Kidney epithelial cell (primary cell): Measurements from ENCODE around the gene CLPSL2. TPM values are rescaled to one million over a fixed set of nuclear protein-coding genes. Genes with fewer than 3 reads are reported as not detected.

ENCODE experiments used
- DNase-seq: peaks from one replicate; pipeline ENCODE4 v3.0.0-alpha.2; 2010; ENCODE audit warnings: low read depth
- H3K27me3 ChIP-seq: 2 replicates; pipeline ENCODE4 v1.6.0; 2011; ENCODE audit warnings: low read length; ENCODE audit not compliant: control insufficient read depth, insufficient read depth
- H3K36me3 ChIP-seq: 2 replicates; pipeline ENCODE4 v1.5.1; 2011; ENCODE audit warnings: low read length; ENCODE audit not compliant: control insufficient read depth, insufficient read depth
- H3K4me3 ChIP-seq: 2 replicates; pipeline ENCODE4 v1.5.1; 2011; ENCODE audit warnings: low read depth, mild to moderate bottlenecking, control low read depth, low read length
- CTCF ChIP-seq: IDR thresholded peaks from 2 replicates; pipeline ENCODE4 v1.5.1; 2011; ENCODE audit warnings: mild to moderate bottlenecking, moderate library complexity, low read length, control low read depth, inconsistent platforms; ENCODE audit not compliant: insufficient read depth, poor library complexity, severe bottlenecking
- total RNA-seq: library from RNA; depleted of rRNA; stranded (reverse); fragments of >200 nt; gene quantifications from 2 replicates; pipeline ENCODE4 v1.2.3, GENCODE V29; 2015

Gene CLPSL2
- total RNA-seq, 1 donor from 2014 or later: not detected

GRCh38 chr6:35823601-35824000 is 47.2 kb downstream of the CLPSL2 start:
- Histone ChIP-seq H3K27me3 (no peaks in the 10 kb centered on the region), H3K36me3 (no peaks in the 10 kb centered on the region), H3K4me3 (no peak overlapping the region)
- no peak for DNase-seq
- no peak for TF ChIP-seq CTCF

GRCh38 chr6:35824552-35825192 is 48.3 kb downstream of the CLPSL2 start:
- no peaks in the 10 kb centered on the region for H3K36me3 ChIP-seq
- no peak for TF ChIP-seq CTCF
- no peak overlapping the region for H3K4me3 ChIP-seq
- no peak for DNase-seq
- no peaks in the 10 kb centered on the region for H3K27me3 ChIP-seq

Other genes with a start within 250 kb of the CLPSL2 start
- gene FKBP5, start 87.7 kb upstream of the CLPSL2 start, total RNA-seq: 9.7 and 10.4 TPM in 2 replicates
- gene ARMC12, start 39.6 kb upstream of the CLPSL2 start, total RNA-seq: 0.29 TPM in 1 of 2 replicates, not detected in the other
- not detected in 2 replicates for gene CLPSL1, start 4.4 kb downstream of the CLPSL2 start, total RNA-seq
- not detected in 2 replicates for gene CLPS, start 20.7 kb downstream of the CLPSL2 start, total RNA-seq
- gene LHFPL5, start 28.8 kb downstream of the CLPSL2 start, total RNA-seq: not detected in 2 replicates
- gene SRPK1, start 144.5 kb downstream of the CLPSL2 start, total RNA-seq: 88.8 and 88.9 TPM in 2 replicates
- not detected in 2 replicates for gene SLC26A8, start 248.0 kb downstream of the CLPSL2 start, total RNA-seq